Hepatocyte (in vitro differentiated cells): ENCODE results near the gene SH3BP2. TPM values are rescaled to one million over a fixed set of nuclear protein-coding genes. Genes with fewer than 3 reads are reported as not detected.

ENCODE experiments used
- DNase-seq: peaks from one replicate; pipeline ENCODE4 v3.0.0-alpha.2; 2016; ENCODE audit warnings: low spot score
- H2AFZ ChIP-seq: fragments of 200-600 bp; sonication (generic); 2 replicates; pipeline ENCODE4 v1.6.0; 2016; ENCODE audit warnings: antibody characterized with exemption, mild to moderate bottlenecking
- H3K27ac ChIP-seq: fragments of 200-600 bp; sonication (generic); 2 replicates; pipeline ENCODE4 v1.5.1; 2016; ENCODE audit warnings: mild to moderate bottlenecking
- H3K27me3 ChIP-seq: fragments of 200-600 bp; sonication (generic); 2 replicates; pipeline ENCODE4 v1.6.1; 2016
- H3K36me3 ChIP-seq: fragments of 200-600 bp; sonication (generic); replicated peaks from 2 replicates; pipeline ENCODE4 v1.5.1; 2016; ENCODE audit warnings: low read depth; ENCODE audit not compliant: insufficient read depth
- H3K4me1 ChIP-seq: fragments of 200-600 bp; sonication (generic); 2 replicates; pipeline ENCODE4 v1.5.1; 2016; ENCODE audit warnings: mild to moderate bottlenecking, moderate library complexity; ENCODE audit not compliant: insufficient read depth
- H3K4me2 ChIP-seq: fragments of 200-600 bp; sonication (generic); 2 replicates; pipeline ENCODE4 v1.6.0; 2016
- H3K4me3 ChIP-seq: fragments of 200-600 bp; sonication (generic); 2 replicates; pipeline ENCODE4 v1.5.1; 2016; ENCODE audit warnings: mild to moderate bottlenecking
- H3K79me2 ChIP-seq: fragments of 200-600 bp; sonication (generic); 2 replicates; pipeline ENCODE4 v1.6.0; 2017; ENCODE audit warnings: mild to moderate bottlenecking
- H3K9me2 ChIP-seq: fragments of 200-600 bp; sonication (generic); replicated peaks from 2 replicates; pipeline ENCODE4 v1.6.0; 2017; ENCODE audit warnings: mild to moderate bottlenecking; ENCODE audit not compliant: insufficient read depth
- H3K9me3 ChIP-seq: fragments of 200-600 bp; sonication (generic); 2 replicates; pipeline ENCODE4 v1.5.1; 2016; ENCODE audit warnings: low read depth, mild to moderate bottlenecking
- H4K20me1 ChIP-seq: fragments of 200-600 bp; sonication (generic); 2 replicates; pipeline ENCODE4 v1.6.0; 2016; ENCODE audit warnings: mild to moderate bottlenecking; ENCODE audit not compliant: insufficient read depth, poor library complexity, severe bottlenecking
- EZH2 ChIP-seq: fragments of 200-600 bp; sonication (generic); IDR thresholded peaks from 2 replicates; pipeline ENCODE4 v1.6.1; 2016; ENCODE audit warnings: antibody characterized with exemption, mild to moderate bottlenecking, borderline replicate concordance
- EZH2phosphoT487 ChIP-seq: fragments of 200-600 bp; sonication (generic); IDR thresholded peaks from one replicate; pipeline ENCODE4 v1.6.1; 2018; ENCODE audit warnings: antibody characterized with exemption, mild to moderate bottlenecking, low read depth, moderate library complexity; ENCODE audit not compliant: unreplicated experiment, severe bottlenecking
- WGBS: methylation state at CpG from one replicate; pipeline ENCODE4 v1.1.6; 2016; ENCODE audit warnings: low lambda C conversion rate; ENCODE audit errors: missing lambda C conversion rate; 5-methylcytosine and 5-hydroxymethylcytosine counted together
- polyA plus RNA-seq: library from polyadenylated mRNA; unstranded; fragments of >200 nt; fragmentation: Nextera tagmentation; extraction: Ambion mirVana; gene quantifications from 2 replicates; pipeline ENCODE4 v1.2.1, GENCODE V29; 2016
- total RNA-seq: library from RNA; depleted of rRNA; stranded (reverse); fragments of >200 nt; gene quantifications from 2 replicates; pipeline ENCODE4 v1.2.3, GENCODE V29; 2014
- TF ChIP-seq, protein P1 (sequence below): fragments of 200-600 bp; sonication (generic); IDR thresholded peaks from 2 replicates; pipeline ENCODE4 v1.5.1; 2016; ENCODE audit warnings: antibody characterized with exemption, mild to moderate bottlenecking; ENCODE audit not compliant: poor library complexity

The SH3BP2 gene
- total and polyA plus RNA-seq, 2 experiments from 2014 or later, result 24.3 to 25.7 TPM

DNA sequence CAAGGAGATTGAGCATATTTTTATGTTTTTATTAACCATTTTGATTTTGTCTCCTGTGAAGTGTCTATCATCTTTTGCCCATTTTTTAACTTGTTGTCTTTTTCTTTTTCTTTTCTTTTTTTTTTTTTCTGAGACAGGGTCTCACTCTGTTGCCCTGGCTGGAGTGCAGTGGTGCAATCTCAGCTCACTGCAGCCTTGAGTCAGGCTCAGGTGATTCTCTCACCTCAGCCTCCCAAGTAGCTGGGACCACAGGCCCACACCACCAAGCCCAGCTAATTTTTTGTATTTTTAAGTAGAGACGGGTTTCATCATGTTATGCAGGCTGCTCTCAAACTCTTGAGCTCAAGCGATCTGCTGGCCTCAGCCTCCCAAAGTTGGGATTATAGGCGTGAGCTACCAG is 46.2 kb downstream of the SH3BP2 start:
- H3K4me2 ChIP-seq, result no peak overlapping the region
- H3K4me3 ChIP-seq, result no peak overlapping the region
- no peaks in the 10 kb centered on the region for H3K36me3 ChIP-seq
- H3K4me1 ChIP-seq, result peaks cover 6% of the 10 kb centered on the region
- no peaks in the 10 kb centered on the region for H3K27me3 ChIP-seq
- no peak for DNase-seq
- no peak overlapping the region for H2AFZ ChIP-seq
- no peak for TF ChIP-seq EZH2
- TF ChIP-seq EZH2phosphoT487, result no peak
- TF ChIP-seq, protein P1, sequence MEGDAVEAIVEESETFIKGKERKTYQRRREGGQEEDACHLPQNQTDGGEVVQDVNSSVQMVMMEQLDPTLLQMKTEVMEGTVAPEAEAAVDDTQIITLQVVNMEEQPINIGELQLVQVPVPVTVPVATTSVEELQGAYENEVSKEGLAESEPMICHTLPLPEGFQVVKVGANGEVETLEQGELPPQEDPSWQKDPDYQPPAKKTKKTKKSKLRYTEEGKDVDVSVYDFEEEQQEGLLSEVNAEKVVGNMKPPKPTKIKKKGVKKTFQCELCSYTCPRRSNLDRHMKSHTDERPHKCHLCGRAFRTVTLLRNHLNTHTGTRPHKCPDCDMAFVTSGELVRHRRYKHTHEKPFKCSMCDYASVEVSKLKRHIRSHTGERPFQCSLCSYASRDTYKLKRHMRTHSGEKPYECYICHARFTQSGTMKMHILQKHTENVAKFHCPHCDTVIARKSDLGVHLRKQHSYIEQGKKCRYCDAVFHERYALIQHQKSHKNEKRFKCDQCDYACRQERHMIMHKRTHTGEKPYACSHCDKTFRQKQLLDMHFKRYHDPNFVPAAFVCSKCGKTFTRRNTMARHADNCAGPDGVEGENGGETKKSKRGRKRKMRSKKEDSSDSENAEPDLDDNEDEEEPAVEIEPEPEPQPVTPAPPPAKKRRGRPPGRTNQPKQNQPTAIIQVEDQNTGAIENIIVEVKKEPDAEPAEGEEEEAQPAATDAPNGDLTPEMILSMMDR, result no peak
- H3K9me3 ChIP-seq, result no peaks in the 10 kb centered on the region
- WGBS, result 95% methylated on average over 3 of the region's 3 CpGs
- no peaks in the 10 kb centered on the region for H3K9me2 ChIP-seq
- H3K79me2 ChIP-seq, result peaks cover 4% of the 10 kb centered on the region
- no peak overlapping the region for H3K27ac ChIP-seq
- no peaks in the 10 kb centered on the region for H4K20me1 ChIP-seq

DNA sequence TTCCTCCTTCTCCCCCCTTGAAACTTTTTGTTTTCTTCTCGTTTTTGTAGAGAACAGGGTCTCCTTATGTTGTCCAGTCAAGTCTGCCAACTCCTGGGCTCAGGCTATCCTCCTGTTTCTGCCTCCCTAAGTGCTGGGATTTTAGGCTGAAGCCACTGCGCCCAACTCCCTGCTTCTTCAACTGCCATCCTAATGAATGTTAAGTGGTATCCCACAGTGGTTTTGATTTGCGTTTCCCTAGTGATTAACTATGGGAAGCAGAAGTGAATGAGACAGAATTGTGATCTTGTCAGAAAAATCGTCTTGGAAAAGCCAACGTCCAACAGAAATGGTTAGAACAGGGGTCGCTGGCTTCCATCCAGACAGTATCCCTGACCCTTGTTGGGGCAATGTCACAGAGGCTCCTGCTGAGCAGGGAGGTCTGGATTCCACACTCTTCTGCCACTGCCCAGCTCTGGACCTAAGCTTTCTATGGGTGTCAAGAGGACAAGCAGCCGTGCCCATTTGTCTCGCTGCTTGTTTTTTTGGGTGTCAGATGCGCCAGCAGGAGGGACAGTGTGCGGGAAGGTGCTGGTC is 49.9 kb downstream of the SH3BP2 start:
- 20% methylated on average over 10 of the region's 10 CpGs for WGBS
- peaks cover 26% of the 10 kb centered on the region for H4K20me1 ChIP-seq
- peaks cover 41% of the 10 kb centered on the region for H3K79me2 ChIP-seq
- no peaks in the 10 kb centered on the region for H3K9me3 ChIP-seq
- no peak for DNase-seq
- H3K9me2 ChIP-seq, result no peaks in the 10 kb centered on the region
- H3K4me3 ChIP-seq, result peak overlapping the region; percentile 83
- peak overlapping the region; percentile 99 for H2AFZ ChIP-seq
- peak overlapping the region; percentile 98 for H3K4me2 ChIP-seq
- no peak for TF ChIP-seq EZH2
- no peak for TF ChIP-seq EZH2phosphoT487
- TF ChIP-seq, protein P1, result no peak
- no peaks in the 10 kb centered on the region for H3K36me3 ChIP-seq
- peaks cover 16% of the 10 kb centered on the region for H3K4me1 ChIP-seq
- H3K27me3 ChIP-seq, result no peaks in the 10 kb centered on the region
- H3K27ac ChIP-seq, result peak overlapping the region; percentile 95

DNA sequence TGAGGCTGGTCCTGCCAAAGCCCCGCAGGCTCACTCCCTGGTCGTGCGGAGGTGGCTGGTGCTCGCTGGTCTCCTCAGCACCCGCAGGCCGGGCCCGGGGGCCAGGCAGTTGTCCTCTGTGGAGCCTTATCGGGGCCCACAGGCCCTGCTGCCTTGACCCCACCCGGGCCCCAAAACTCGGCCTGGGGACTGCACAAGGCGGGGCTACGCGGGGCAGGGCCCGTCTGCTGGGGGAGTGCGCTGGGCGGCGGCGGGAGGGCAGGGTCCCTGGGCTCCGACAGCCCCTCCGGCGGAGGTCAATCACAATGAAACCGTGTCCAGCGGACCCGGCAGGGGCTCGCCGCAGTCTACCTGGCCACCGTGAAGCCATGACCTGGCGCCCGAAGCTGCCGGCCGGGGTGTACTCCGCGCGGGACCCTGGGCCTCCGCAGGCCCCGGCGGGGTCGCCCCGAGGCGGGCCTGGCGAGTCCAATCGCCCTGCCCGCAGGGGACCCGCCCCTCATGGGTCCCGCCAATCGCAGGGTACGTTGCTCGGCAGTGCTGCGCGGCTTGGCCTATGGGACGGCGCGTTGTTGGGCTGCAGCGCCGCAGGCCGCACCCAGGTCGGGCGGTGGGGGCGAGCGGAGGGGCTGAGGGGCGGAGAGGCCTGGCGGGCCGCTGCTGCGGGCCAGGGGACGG is 50.5 kb downstream of the SH3BP2 start, which contains the start of gene ADD1:
TSS of gene ADD1 (plus strand) at position 582 of the 678 bp plus-strand sequence. CDS start 32,072 bp downstream, outside the sequence.
- WGBS, result under 1% methylated on average over 40 of the region's 65 CpGs

More for the DNA sequence above, 50.5 kb downstream of the SH3BP2 start, which contains the start of gene ADD1:
- Histone ChIP-seq H3K36me3 (no peaks in the 10 kb centered on the region), H3K4me1 (peaks cover 23% of the 10 kb centered on the region), H3K9me2 (no peaks in the 10 kb centered on the region), H4K20me1 (peaks cover 32% of the 10 kb centered on the region), H3K9me3 (no peaks in the 10 kb centered on the region), H3K79me2 (peaks cover 47% of the 10 kb centered on the region), H3K4me3 (peak within 1 kb of the TSS; percentile 83), H2AFZ (peak within 1 kb of the TSS; percentile 99), H3K27me3 (no peaks in the 10 kb centered on the region), H3K4me2 (peak within 1 kb of the TSS; percentile 98), H3K27ac (peak within 1 kb of the TSS; percentile 95)
- TF ChIP-seq, protein P1, result no peak
- TF ChIP-seq EZH2phosphoT487 (no peak), EZH2 (no peak)
- peak; percentile 96 for DNase-seq
